PC-3 (cell line): ENCODE data around the gene GRSF1.
"Not testable (repeated sequence)": the region's sequence is repeated elsewhere in the genome, so short reads cannot be mapped to it uniquely, and the experiment has no call there.

Source experiments
- CTCF ChIP-seq: fragments of 300-600 bp; sonication (generic); conservative IDR thresholded peaks from 2 replicates; pipeline ENCODE4 v1.5.1; 2017; ENCODE audit warnings: antibody characterized with exemption, low read depth, mild to moderate bottlenecking, low read length
- EZH2 ChIP-seq: fragments of 300-600 bp; sonication (generic); IDR thresholded peaks from one replicate; pipeline ENCODE4 v1.6.1; 2017; ENCODE audit warnings: antibody characterized with exemption, mild to moderate bottlenecking, low read length; ENCODE audit not compliant: unreplicated experiment
- EZH2phosphoT487 ChIP-seq: fragments of 300-600 bp; sonication (generic); IDR thresholded peaks from 2 replicates; pipeline ENCODE4 v1.6.1; 2018; ENCODE audit warnings: mild to moderate bottlenecking, antibody characterized with exemption, low read length, borderline replicate concordance

- TF ChIP-seq CTCF, EZH2, EZH2phosphoT487: not testable (repeated sequence)
Measured at GRCh38 chr4:70840631-70841030, 941 bp upstream of the GRSF1 start.
